SK-N-SH treated with all-trans-retinoic acid at 6 μM for 48 hours (cell line): ENCODE data around the gene VRK2.

Experiments
- ATAC-seq: fragments of 200-7000 bp; cut with Tn5 transposase; 3 replicates; pipeline ENCODE4 v1.9.1; 2020; ENCODE audit warnings: mild to moderate bottlenecking, moderate library complexity
- ARNTL ChIP-seq: fragments of 450-650 bp; formaldehyde crosslinking; IDR thresholded peaks from 2 replicates; pipeline ENCODE4 v1.5.0; 2020; ENCODE audit warnings: low read depth, mild to moderate bottlenecking, moderate library complexity, borderline replicate concordance
- BACH2 ChIP-seq: fragments of 250-450 bp; sonication (Bioruptor Pico); IDR thresholded peaks from 2 replicates; pipeline ENCODE4 v1.9.0; 2021; ENCODE audit warnings: mild to moderate bottlenecking, borderline replicate concordance
- CSDC2 ChIP-seq: fragments of 250-450 bp; sonication (Bioruptor Pico); IDR thresholded peaks from 2 replicates; pipeline ENCODE4 v1.5.0; 2020; ENCODE audit warnings: mild to moderate bottlenecking, moderate library complexity
- CSRNP3 ChIP-seq: fragments of 250-450 bp; sonication (Bioruptor Pico); IDR thresholded peaks from 2 replicates; pipeline ENCODE4 v1.5.1; 2021; ENCODE audit warnings: mild to moderate bottlenecking, moderate library complexity
- ESRRG ChIP-seq: fragments of 250-450 bp; sonication (Bioruptor Pico); IDR thresholded peaks from 2 replicates; pipeline ENCODE4 v1.6.1; 2021; ENCODE audit warnings: mild to moderate bottlenecking
- GLIS3 ChIP-seq: fragments of 250-450 bp; sonication (Bioruptor Pico); IDR thresholded peaks from 2 replicates; pipeline ENCODE4 v1.5.0; 2020; ENCODE audit warnings: mild to moderate bottlenecking, moderate library complexity
- ISL1 ChIP-seq: fragments of 250-450 bp; sonication (Bioruptor Pico); IDR thresholded peaks from 2 replicates; pipeline ENCODE4 v2.1.2; 2022; ENCODE audit warnings: mild to moderate bottlenecking, moderate library complexity
- OSR1 ChIP-seq: fragments of 250-450 bp; sonication (Bioruptor Pico); IDR thresholded peaks from 2 replicates; pipeline ENCODE4 v1.8.0; 2022; ENCODE audit warnings: moderate library complexity, mild to moderate bottlenecking, inconsistent platforms
- PPARA ChIP-seq: fragments of 250-450 bp; sonication (Bioruptor Pico); IDR thresholded peaks from 2 replicates; pipeline ENCODE4 v1.5.0; 2020; ENCODE audit warnings: mild to moderate bottlenecking, borderline replicate concordance
- RARB ChIP-seq: fragments of 250-450 bp; sonication (Bioruptor Pico); IDR thresholded peaks from 2 replicates; pipeline ENCODE4 v1.8.0; 2021; ENCODE audit warnings: mild to moderate bottlenecking, moderate library complexity
- SNAI2 ChIP-seq: fragments of 250-450 bp; sonication (Bioruptor Pico); IDR thresholded peaks from 2 replicates; pipeline ENCODE4 v1.5.0; 2020; ENCODE audit warnings: mild to moderate bottlenecking, moderate library complexity
- TCF4 ChIP-seq: fragments of 250-450 bp; sonication (Bioruptor Pico); IDR thresholded peaks from 2 replicates; pipeline ENCODE4 v1.8.0; 2021; ENCODE audit warnings: mild to moderate bottlenecking, moderate library complexity, borderline replicate concordance
- TOX ChIP-seq: fragments of 250-450 bp; sonication (Bioruptor Pico); IDR thresholded peaks from 2 replicates; pipeline ENCODE4 v1.8.0; 2021; ENCODE audit warnings: mild to moderate bottlenecking, moderate library complexity, borderline replicate concordance
- ZFP3 ChIP-seq: fragments of 250-450 bp; sonication (Bioruptor Pico); IDR thresholded peaks from 2 replicates; pipeline ENCODE4 v1.5.0; 2020; ENCODE audit warnings: mild to moderate bottlenecking, moderate library complexity
- ZNF565 ChIP-seq: fragments of 450-650 bp; formaldehyde crosslinking; conservative IDR thresholded peaks from 2 replicates; pipeline ENCODE4 v1.5.0; 2020; ENCODE audit warnings: low read depth, mild to moderate bottlenecking, moderate library complexity
- ZNF70 ChIP-seq: fragments of 450-650 bp; formaldehyde crosslinking; IDR thresholded peaks from 2 replicates; pipeline ENCODE4 v1.5.0; 2020; ENCODE audit warnings: mild to moderate bottlenecking, moderate library complexity
- ZNF8 ChIP-seq: fragments of 450-650 bp; formaldehyde crosslinking; IDR thresholded peaks from 2 replicates; pipeline ENCODE4 v1.5.0; 2020; ENCODE audit warnings: mild to moderate bottlenecking, moderate library complexity
- TF ChIP-seq, protein P1 (sequence below): fragments of 250-450 bp; sonication (Bioruptor Pico); IDR thresholded peaks from 2 replicates; pipeline ENCODE4 v1.8.0; 2020; ENCODE audit warnings: mild to moderate bottlenecking, moderate library complexity, borderline replicate concordance
- TF ChIP-seq, protein P2 (sequence below): fragments of 250-450 bp; sonication (Bioruptor Pico); IDR thresholded peaks from 2 replicates; pipeline ENCODE4 v1.5.1; 2020; ENCODE audit warnings: low read depth, mild to moderate bottlenecking, moderate library complexity
- TF ChIP-seq, protein P3 (sequence below): fragments of 250-450 bp; sonication (Bioruptor Pico); IDR thresholded peaks from 2 replicates; pipeline ENCODE4 v1.5.0; 2020; ENCODE audit warnings: mild to moderate bottlenecking, moderate library complexity
- TF ChIP-seq, protein P4 (sequence below): fragments of 250-450 bp; sonication (Bioruptor Pico); IDR thresholded peaks from 2 replicates; pipeline ENCODE4 v1.8.0; 2021; ENCODE audit warnings: low read depth, mild to moderate bottlenecking, moderate library complexity, borderline replicate concordance

VRK2 gene

DNA sequence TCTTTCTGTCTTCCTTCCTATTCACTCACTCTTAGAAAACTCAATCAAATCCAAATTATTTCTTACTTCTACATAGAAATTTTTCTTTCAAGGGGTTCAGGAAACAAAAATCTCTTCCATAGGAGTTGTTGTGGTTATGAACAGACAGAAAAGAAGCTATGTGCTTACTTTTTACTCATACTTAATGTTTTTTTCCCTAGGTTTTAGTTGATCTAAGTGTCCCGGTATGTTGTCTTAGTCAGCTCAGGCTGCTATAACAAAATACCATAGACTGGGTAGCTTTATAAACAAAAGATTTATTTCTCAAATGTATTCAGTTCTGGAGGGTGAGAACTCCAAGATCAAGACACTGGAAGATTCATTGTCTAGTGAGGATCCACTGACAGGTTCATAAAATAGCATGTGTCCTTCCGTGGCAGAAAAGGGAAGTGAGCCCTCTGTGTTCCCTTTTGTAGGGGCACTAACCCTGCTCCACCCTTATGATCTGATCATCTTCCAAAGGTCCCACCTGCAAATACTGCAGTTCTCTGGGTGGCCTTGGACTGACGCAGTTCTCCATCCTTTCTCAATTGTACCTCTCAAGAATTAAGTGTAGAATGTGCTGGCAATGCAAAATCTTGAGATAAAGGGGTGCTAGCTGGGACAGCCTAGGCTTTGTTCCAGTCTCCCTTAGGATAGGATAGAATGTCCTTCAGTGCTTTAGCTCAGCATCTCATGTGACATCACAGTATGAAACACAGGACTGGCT, 14.4 kb upstream of the VRK2 start:
- ATAC-seq = no peak
- TF ChIP-seq ZNF70 (no peak), ARNTL (CRISPR knock-in tag) (no peak), CSDC2 (CRISPR knock-in tag) (no peak), ZFP3 (CRISPR knock-in tag) (no peak), PPARA (no peak), RARB (CRISPR knock-in tag) (no peak), CSRNP3 (CRISPR knock-in tag) (no peak), ESRRG (CRISPR knock-in tag) (no peak), TCF4 (CRISPR knock-in tag) (no peak)
- TF ChIP-seq, protein P1, sequence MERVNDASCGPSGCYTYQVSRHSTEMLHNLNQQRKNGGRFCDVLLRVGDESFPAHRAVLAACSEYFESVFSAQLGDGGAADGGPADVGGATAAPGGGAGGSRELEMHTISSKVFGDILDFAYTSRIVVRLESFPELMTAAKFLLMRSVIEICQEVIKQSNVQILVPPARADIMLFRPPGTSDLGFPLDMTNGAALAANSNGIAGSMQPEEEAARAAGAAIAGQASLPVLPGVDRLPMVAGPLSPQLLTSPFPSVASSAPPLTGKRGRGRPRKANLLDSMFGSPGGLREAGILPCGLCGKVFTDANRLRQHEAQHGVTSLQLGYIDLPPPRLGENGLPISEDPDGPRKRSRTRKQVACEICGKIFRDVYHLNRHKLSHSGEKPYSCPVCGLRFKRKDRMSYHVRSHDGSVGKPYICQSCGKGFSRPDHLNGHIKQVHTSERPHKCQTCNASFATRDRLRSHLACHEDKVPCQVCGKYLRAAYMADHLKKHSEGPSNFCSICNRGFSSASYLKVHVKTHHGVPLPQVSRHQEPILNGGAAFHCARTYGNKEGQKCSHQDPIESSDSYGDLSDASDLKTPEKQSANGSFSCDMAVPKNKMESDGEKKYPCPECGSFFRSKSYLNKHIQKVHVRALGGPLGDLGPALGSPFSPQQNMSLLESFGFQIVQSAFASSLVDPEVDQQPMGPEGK (CRISPR knock-in tag) = no peak
- TF ChIP-seq, protein P2, sequence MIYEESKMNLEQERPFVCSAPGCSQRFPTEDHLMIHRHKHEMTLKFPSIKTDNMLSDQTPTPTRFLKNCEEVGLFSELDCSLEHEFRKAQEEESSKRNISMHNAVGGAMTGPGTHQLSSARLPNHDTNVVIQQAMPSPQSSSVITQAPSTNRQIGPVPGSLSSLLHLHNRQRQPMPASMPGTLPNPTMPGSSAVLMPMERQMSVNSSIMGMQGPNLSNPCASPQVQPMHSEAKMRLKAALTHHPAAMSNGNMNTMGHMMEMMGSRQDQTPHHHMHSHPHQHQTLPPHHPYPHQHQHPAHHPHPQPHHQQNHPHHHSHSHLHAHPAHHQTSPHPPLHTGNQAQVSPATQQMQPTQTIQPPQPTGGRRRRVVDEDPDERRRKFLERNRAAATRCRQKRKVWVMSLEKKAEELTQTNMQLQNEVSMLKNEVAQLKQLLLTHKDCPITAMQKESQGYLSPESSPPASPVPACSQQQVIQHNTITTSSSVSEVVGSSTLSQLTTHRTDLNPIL (CRISPR knock-in tag) = no peak

GRCh38 chr2:58032764-58033080, 13.9 kb upstream of the VRK2 start:
- no peak for TF ChIP-seq SNAI2 (CRISPR knock-in tag)
- TF ChIP-seq CSRNP3 (CRISPR knock-in tag) = no peak
- TF ChIP-seq ZNF8 (CRISPR knock-in tag) = no peak
- no peak for TF ChIP-seq GLIS3 (CRISPR knock-in tag)
- TF ChIP-seq ARNTL (CRISPR knock-in tag) = no peak
- TF ChIP-seq PPARA = no peak
- TF ChIP-seq RARB (CRISPR knock-in tag) = no peak
- TF ChIP-seq ZNF565 (CRISPR knock-in tag) = no peak
- TF ChIP-seq TOX (CRISPR knock-in tag) = no peak
- TF ChIP-seq BACH2 (CRISPR knock-in tag) = no peak
- TF ChIP-seq ISL1 (CRISPR knock-in tag) = no peak
- TF ChIP-seq, protein P3, sequence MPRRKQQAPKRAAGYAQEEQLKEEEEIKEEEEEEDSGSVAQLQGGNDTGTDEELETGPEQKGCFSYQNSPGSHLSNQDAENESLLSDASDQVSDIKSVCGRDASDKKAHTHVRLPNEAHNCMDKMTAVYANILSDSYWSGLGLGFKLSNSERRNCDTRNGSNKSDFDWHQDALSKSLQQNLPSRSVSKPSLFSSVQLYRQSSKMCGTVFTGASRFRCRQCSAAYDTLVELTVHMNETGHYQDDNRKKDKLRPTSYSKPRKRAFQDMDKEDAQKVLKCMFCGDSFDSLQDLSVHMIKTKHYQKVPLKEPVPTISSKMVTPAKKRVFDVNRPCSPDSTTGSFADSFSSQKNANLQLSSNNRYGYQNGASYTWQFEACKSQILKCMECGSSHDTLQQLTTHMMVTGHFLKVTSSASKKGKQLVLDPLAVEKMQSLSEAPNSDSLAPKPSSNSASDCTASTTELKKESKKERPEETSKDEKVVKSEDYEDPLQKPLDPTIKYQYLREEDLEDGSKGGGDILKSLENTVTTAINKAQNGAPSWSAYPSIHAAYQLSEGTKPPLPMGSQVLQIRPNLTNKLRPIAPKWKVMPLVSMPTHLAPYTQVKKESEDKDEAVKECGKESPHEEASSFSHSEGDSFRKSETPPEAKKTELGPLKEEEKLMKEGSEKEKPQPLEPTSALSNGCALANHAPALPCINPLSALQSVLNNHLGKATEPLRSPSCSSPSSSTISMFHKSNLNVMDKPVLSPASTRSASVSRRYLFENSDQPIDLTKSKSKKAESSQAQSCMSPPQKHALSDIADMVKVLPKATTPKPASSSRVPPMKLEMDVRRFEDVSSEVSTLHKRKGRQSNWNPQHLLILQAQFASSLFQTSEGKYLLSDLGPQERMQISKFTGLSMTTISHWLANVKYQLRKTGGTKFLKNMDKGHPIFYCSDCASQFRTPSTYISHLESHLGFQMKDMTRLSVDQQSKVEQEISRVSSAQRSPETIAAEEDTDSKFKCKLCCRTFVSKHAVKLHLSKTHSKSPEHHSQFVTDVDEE (CRISPR knock-in tag) = no peak
- TF ChIP-seq, protein P2 (CRISPR knock-in tag) = no peak
- no peak for TF ChIP-seq ZFP3 (CRISPR knock-in tag)
- no peak for TF ChIP-seq ZNF70
- TF ChIP-seq, protein P4, sequence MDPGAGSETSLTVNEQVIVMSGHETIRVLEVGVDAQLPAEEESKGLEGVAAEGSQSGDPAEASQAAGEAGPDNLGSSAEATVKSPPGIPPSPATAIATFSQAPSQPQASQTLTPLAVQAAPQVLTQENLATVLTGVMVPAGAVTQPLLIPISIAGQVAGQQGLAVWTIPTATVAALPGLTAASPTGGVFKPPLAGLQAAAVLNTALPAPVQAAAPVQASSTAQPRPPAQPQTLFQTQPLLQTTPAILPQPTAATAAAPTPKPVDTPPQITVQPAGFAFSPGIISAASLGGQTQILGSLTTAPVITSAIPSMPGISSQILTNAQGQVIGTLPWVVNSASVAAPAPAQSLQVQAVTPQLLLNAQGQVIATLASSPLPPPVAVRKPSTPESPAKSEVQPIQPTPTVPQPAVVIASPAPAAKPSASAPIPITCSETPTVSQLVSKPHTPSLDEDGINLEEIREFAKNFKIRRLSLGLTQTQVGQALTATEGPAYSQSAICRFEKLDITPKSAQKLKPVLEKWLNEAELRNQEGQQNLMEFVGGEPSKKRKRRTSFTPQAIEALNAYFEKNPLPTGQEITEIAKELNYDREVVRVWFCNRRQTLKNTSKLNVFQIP (CRISPR knock-in tag) = no peak
- TF ChIP-seq OSR1 = no peak
- TF ChIP-seq, protein P1 (CRISPR knock-in tag) = no peak
- no peak for TF ChIP-seq ESRRG (CRISPR knock-in tag)
- TF ChIP-seq TCF4 (CRISPR knock-in tag) = no peak
- TF ChIP-seq, all 23 proteins: peak for 0
- ATAC-seq = no peak
